ENCODE results near the gene COL4A1.

GRCh38 chr13:110354715-110355473 is 47.9 kb upstream of the COL4A1 start:
- no peak for TF ChIP-seq CTCF (IDR thresholded peaks at IDR 0.05; ENCODE audit: low read length)
- TF ChIP-seq EZH2 (IDR thresholded peaks at IDR 0.05; ENCODE audit: borderline replicate concordance, low read length) = no peak

Measured in OCI-LY1 (cell line).